Tibial nerve (tissue), 4 donors: ENCODE measurements around the gene CYLC1.

ENCODE experiments used
- CTCF ChIP-seq, 5 experiments: fragments of 200-600 bp in 3 of 5; fragments of 450-650 bp in 2 of 5; sonication (generic) in 3 of 5; IDR thresholded peaks; one replicate each; pipeline ENCODE4 v1.5.1; 2016 to 2019; ENCODE audit warnings: antibody characterized with exemption in 5 of 5, mild to moderate bottlenecking in 3 of 5, moderate library complexity in 2 of 5
- EP300 ChIP-seq, 2 donors: sonication (generic); formaldehyde crosslinking; IDR thresholded peaks; one replicate each; pipeline ENCODE4 v1.6.1; 2017; ENCODE audit warnings: antibody characterized with exemption in 2 of 2, mild to moderate bottlenecking in 1 of 2

- TF ChIP-seq CTCF (IDR thresholded peaks at IDR 0.05) (no peak), EP300 (IDR thresholded peaks at IDR 0.05) (no peak)
Observed at GRCh38 chrX:83860846-83861245, at the start of gene CYLC1.
